Measurements from ENCODE around the gene RALGAPA2.

GRCh38 chr20:20442466-20442865 lies 270.0 kb downstream of the RALGAPA2 start:
- TF ChIP-seq, protein P1, sequence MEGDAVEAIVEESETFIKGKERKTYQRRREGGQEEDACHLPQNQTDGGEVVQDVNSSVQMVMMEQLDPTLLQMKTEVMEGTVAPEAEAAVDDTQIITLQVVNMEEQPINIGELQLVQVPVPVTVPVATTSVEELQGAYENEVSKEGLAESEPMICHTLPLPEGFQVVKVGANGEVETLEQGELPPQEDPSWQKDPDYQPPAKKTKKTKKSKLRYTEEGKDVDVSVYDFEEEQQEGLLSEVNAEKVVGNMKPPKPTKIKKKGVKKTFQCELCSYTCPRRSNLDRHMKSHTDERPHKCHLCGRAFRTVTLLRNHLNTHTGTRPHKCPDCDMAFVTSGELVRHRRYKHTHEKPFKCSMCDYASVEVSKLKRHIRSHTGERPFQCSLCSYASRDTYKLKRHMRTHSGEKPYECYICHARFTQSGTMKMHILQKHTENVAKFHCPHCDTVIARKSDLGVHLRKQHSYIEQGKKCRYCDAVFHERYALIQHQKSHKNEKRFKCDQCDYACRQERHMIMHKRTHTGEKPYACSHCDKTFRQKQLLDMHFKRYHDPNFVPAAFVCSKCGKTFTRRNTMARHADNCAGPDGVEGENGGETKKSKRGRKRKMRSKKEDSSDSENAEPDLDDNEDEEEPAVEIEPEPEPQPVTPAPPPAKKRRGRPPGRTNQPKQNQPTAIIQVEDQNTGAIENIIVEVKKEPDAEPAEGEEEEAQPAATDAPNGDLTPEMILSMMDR (IDR thresholded peaks at IDR 0.05): no peak
- TF ChIP-seq POLR2A (IDR thresholded peaks at IDR 0.05; ENCODE audit: low read depth) (no peak), POLR2AphosphoS5 (IDR thresholded peaks at IDR 0.05) (no peak)

All from esophagus muscularis mucosa (tissue), 3 donors.